SW 1271 (cell line): ENCODE data around the gene SRC.

Experiments
- DNase-seq, 2 experiments: peaks; one replicate each; lab custom pipeline; 2025; lab: John Stamatoyannopoulos, UW

Gene SRC

GRCh38 chr20:37413379-37413778 lies 67.4 kb downstream of the SRC start:
- DNase-seq: no peak

- DNase-seq: no peak
These were observed 68.5 kb downstream of the SRC start for GRCh38 chr20:37414224-37415035.

- DNase-seq: no peak
These were observed 69.5 kb downstream of the SRC start for GRCh38 chr20:37415118-37416085.

GRCh38 chr20:37416100-37416847 lies 70.3 kb downstream of the SRC start:
- DNase-seq: no peak

GRCh38 chr20:37416848-37417616 lies 71.1 kb downstream of the SRC start:
- no peak for DNase-seq

GRCh38 chr20:37417617-37418467 lies 71.9 kb downstream of the SRC start:
- DNase-seq: no peak

- no peak for DNase-seq
These were observed 72.7 kb downstream of the SRC start for GRCh38 chr20:37418591-37419109.

- no peak for DNase-seq
These were observed 73.4 kb downstream of the SRC start for GRCh38 chr20:37419307-37419706.

- DNase-seq: no peak
These were observed 74.0 kb downstream of the SRC start for GRCh38 chr20:37419774-37420542.

- DNase-seq: no peak
These were observed 74.7 kb downstream of the SRC start for GRCh38 chr20:37420610-37421009.

- no peak for DNase-seq
These were observed 75.3 kb downstream of the SRC start for GRCh38 chr20:37421060-37421905.

GRCh38 chr20:37421988-37422387 lies 76.0 kb downstream of the SRC start:
- DNase-seq: no peak

- no peak for DNase-seq
These were observed 76.9 kb downstream of the SRC start for GRCh38 chr20:37422791-37423286.

- DNase-seq: no peak
These were observed 77.6 kb downstream of the SRC start for GRCh38 chr20:37423545-37423944.

GRCh38 chr20:37424062-37424851 lies 78.3 kb downstream of the SRC start:
- no peak for DNase-seq

GRCh38 chr20:37425103-37425625 lies 79.2 kb downstream of the SRC start:
- DNase-seq: no peak

- no peak for DNase-seq
These were observed 80.2 kb downstream of the SRC start for GRCh38 chr20:37426106-37426505.
